Prostate gland (tissue), 2 donors: Measurements from ENCODE around the gene OLFML1.
A peak's percentile ranks its signal among the peaks of the same experiment; 100 is the strongest.

Source experiments
- POLR2A ChIP-seq: fragments of 450-650 bp; IDR thresholded peaks from one replicate; pipeline ENCODE4 v1.6.1; 2016; ENCODE audit warnings: antibody characterized with exemption, mild to moderate bottlenecking
- TF ChIP-seq, protein P1 (sequence below), 4 experiments: fragments of 200-600 bp in 2 of 4; fragments of 450-650 bp in 2 of 4; sonication (generic) in 2 of 4; IDR thresholded peaks; 1 replicate in 3 of 4; 2 replicates in 1 of 4; pipeline ENCODE4 v1.5.1; 2016 to 2019; ENCODE audit warnings: antibody characterized with exemption in 4 of 4, mild to moderate bottlenecking in 2 of 4, moderate library complexity in 2 of 4

DNA sequence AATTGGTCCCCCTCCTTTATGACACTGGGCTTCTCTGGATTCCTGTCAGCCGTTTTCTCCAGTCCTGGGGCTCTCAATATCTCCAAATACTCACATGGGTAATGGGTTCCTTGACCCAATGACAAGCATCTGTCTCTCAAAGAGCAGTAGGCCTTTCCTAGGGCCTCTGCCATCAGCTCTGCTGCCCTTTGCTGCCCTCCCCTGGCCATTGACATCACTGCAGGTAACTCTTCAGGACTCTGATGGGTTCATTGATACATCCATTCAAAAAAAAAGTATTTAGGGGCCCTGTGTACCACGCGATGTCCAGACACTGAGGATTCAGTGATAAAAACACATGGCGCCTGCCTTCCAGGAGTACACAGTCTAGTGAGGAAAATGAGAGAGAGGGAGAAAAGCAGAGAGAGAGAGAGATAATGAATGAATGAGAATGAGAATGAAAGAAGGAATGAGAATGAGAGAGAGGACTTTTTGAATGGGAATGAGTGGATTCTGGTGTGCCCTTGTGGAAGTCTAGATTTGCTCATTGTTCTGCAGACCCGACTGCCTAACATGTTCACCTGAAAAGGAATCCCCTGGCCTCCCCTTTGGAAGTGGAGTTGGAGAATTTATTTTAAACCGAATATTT is 42.6 kb upstream of the OLFML1 start:
- TF ChIP-seq, protein P1, sequence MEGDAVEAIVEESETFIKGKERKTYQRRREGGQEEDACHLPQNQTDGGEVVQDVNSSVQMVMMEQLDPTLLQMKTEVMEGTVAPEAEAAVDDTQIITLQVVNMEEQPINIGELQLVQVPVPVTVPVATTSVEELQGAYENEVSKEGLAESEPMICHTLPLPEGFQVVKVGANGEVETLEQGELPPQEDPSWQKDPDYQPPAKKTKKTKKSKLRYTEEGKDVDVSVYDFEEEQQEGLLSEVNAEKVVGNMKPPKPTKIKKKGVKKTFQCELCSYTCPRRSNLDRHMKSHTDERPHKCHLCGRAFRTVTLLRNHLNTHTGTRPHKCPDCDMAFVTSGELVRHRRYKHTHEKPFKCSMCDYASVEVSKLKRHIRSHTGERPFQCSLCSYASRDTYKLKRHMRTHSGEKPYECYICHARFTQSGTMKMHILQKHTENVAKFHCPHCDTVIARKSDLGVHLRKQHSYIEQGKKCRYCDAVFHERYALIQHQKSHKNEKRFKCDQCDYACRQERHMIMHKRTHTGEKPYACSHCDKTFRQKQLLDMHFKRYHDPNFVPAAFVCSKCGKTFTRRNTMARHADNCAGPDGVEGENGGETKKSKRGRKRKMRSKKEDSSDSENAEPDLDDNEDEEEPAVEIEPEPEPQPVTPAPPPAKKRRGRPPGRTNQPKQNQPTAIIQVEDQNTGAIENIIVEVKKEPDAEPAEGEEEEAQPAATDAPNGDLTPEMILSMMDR (IDR thresholded peaks at IDR 0.05): peak; percentile 42 to 78 (median 68)
- no peak for TF ChIP-seq POLR2A
